ENCODE results near the gene CDC73.

CDC73 gene

DNA sequence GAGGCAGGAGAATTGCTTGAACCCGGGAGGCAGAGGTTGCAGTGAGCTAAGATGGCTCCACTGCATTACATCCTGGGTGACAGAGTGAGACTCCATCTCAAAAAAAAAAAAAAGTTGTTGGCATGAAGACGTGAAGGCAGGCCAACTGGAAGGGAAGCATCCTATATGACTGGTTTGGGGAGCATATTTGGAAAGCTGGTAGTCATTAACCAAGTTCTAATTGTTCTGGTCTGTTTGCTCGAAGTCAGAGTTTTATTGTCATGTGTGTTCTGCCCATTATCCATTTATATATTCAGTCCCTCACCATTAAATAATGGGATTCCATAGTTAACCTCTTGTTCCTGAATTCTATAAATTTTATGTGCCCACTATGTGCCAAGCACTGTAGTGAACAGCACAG is 13.4 kb upstream of the CDC73 start:
- H3K4me3 ChIP-seq (ENCODE audit: low read depth, low read length), result no peak overlapping the region
- TF ChIP-seq, protein P1, sequence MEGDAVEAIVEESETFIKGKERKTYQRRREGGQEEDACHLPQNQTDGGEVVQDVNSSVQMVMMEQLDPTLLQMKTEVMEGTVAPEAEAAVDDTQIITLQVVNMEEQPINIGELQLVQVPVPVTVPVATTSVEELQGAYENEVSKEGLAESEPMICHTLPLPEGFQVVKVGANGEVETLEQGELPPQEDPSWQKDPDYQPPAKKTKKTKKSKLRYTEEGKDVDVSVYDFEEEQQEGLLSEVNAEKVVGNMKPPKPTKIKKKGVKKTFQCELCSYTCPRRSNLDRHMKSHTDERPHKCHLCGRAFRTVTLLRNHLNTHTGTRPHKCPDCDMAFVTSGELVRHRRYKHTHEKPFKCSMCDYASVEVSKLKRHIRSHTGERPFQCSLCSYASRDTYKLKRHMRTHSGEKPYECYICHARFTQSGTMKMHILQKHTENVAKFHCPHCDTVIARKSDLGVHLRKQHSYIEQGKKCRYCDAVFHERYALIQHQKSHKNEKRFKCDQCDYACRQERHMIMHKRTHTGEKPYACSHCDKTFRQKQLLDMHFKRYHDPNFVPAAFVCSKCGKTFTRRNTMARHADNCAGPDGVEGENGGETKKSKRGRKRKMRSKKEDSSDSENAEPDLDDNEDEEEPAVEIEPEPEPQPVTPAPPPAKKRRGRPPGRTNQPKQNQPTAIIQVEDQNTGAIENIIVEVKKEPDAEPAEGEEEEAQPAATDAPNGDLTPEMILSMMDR (IDR thresholded peaks at IDR 0.05; ENCODE audit: low read depth, low read length), result no peak

DNA sequence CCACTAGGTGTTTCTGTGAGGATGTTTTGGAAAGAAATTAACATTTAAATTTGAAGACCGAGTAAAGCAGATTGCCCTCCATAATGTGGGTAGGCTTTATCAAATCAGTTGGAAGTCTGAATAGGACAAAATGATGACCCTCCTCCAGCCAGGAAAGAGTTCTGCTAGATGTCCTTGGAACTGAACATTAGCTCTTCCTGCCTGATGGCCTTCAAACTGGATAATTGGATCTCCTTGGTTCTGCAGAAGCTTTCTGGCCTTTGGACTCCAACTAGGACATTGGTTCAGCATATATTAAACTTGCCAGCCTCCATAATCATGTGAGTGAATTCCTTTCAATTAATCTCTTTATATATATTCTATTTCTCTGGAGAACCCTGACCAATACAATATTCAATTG is 12.2 kb upstream of the CDC73 start:
- H3K4me3 ChIP-seq (ENCODE audit: low read depth, low read length), result no peak overlapping the region
- TF ChIP-seq, protein P1 (IDR thresholded peaks at IDR 0.05; ENCODE audit: low read depth, low read length), result no peak

DNA sequence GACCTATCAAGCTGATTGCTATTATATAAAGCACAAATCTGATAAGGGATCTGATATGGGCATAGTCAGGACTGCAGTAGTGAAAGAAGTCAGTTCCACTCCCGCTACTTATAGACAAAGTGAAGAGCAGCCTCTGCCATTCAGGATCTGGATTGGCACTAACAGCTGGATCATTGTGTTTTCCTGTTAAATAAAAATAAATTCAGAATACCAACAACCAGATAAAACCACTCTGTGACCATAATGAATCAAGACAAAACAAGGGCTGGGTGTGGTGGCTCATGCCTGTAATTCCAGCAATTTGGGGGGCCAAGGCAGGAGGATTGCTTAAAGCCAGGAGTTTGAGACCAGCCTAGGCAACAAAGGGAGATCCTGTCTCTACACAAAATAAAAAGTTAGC is 11.6 kb upstream of the CDC73 start:
- no peak overlapping the region for H3K4me3 ChIP-seq (ENCODE audit: low read depth, low read length)
- TF ChIP-seq, protein P1 (IDR thresholded peaks at IDR 0.05; ENCODE audit: low read depth, low read length), result no peak

DNA sequence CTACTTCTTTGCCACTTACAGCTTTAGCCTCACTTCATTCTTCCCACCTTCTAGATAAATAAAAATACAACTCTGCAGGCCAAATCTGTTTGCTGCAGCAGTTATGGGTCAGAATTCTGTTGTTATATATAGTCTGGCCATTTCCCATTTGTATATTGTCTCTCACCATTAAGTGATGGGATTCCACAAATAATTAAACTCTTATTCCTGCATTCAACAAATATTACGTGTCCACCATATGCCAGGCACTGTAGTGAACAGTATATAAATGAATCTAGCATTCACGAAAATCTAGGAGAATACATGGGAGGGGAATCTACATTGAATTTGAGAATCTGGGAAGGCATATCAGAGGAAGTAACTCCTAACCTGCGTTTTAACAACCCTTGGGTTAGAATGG is 11.0 kb upstream of the CDC73 start:
- TF ChIP-seq, protein P1 (IDR thresholded peaks at IDR 0.05; ENCODE audit: low read depth, low read length), result no peak
- no peak overlapping the region for H3K4me3 ChIP-seq (ENCODE audit: low read depth, low read length)

DNA sequence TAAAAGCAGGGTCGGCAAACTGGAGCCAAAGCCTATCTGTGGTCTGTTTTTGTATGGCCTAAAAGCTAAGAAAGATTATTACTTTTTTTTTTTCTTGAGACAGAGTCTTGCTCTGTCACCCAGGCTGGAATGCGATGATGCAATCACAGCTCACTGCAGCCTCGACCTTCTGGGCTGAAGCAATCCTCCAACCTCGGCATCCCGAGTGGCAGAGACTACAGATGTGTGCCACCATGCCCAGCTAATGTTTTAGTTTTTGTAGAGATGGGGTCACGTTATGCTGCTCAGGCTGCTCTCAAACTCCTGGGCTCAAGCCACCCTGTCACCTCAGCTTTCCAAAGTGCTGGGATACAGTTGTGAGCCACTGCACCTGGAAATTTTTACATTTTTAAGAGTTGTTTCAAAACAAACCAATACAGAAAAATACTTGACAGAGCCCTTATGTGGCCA is 10.2 kb upstream of the CDC73 start:
- TF ChIP-seq, protein P1 (IDR thresholded peaks at IDR 0.05; ENCODE audit: low read depth, low read length), result no peak
- H3K4me3 ChIP-seq (ENCODE audit: low read depth, low read length), result peak overlapping the region; percentile 27; the same call in 1 of the 2 replicates

DNA sequence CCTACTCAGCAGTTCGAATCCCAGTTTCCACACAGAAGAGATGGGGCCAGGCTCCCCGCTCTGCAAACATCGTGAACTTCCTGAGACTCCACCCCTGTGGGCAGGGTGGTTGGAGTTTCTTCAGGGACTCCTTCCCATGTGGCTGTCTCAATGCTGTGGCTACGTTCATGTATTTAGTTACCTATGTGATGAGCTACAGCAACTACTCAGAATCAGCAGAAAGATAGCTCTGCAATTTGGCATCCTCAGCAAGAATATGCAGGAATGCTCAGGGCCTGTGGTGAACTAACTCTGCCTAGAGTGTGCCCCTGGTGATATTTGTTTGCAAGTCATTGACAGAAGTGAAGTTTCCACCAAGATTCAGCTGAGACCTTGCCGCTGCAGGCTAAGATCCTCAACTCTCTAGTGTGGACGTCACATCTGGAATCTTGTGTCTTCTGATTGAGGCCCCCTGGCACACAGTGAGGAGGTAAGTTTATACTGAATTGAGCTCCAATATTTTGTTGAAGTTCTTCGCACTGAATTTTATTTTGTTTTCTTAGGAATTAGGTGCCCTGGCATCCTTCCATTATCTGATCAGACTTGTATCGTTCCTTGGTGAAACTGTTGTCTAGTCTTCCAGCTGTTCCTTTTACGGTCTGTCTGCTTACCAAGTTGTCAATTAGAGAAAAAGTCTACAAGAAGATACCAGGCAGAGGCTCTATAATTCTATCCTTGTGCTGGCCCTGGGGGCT is 8.4 kb upstream of the CDC73 start:
- TF ChIP-seq, protein P1 (IDR thresholded peaks at IDR 0.05; ENCODE audit: low read depth, low read length), result no peak
- no peak overlapping the region for H3K4me3 ChIP-seq (ENCODE audit: low read depth, low read length)

DNA sequence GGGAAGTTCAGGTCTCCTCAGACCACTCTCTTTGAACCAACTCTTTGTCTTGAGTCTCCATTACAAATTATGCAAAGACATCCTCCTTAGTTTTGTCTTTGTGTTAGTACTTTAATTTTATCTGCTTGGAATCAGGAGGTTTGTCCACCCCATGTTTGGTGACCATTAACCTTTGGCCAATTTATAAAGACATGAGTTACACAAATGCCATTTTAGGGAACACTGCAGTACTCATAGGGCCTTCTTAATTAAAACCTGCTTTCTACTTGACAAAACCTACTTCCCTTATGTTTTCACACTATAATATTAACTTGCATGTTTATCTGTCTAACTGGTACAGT is 7.9 kb upstream of the CDC73 start:
- H3K4me3 ChIP-seq (ENCODE audit: low read depth, low read length), result no peak overlapping the region

More for the DNA sequence above, 7.9 kb upstream of the CDC73 start:
- TF ChIP-seq, protein P1 (IDR thresholded peaks at IDR 0.05; ENCODE audit: low read depth, low read length), result no peak

Measured in WI38 (cell line).